ENCODE data around the gene DENND4A. TPM values are rescaled to one million over a fixed set of nuclear protein-coding genes. Genes with fewer than 3 reads are reported as not detected.

DENND4A gene
- total and polyA plus RNA-seq, 9 of the 15 experiments (the other 6 are each of a cell fraction or from before 2014, with no cell fraction given), result 6.8 to 32.3 (median 19.9) TPM

DNA sequence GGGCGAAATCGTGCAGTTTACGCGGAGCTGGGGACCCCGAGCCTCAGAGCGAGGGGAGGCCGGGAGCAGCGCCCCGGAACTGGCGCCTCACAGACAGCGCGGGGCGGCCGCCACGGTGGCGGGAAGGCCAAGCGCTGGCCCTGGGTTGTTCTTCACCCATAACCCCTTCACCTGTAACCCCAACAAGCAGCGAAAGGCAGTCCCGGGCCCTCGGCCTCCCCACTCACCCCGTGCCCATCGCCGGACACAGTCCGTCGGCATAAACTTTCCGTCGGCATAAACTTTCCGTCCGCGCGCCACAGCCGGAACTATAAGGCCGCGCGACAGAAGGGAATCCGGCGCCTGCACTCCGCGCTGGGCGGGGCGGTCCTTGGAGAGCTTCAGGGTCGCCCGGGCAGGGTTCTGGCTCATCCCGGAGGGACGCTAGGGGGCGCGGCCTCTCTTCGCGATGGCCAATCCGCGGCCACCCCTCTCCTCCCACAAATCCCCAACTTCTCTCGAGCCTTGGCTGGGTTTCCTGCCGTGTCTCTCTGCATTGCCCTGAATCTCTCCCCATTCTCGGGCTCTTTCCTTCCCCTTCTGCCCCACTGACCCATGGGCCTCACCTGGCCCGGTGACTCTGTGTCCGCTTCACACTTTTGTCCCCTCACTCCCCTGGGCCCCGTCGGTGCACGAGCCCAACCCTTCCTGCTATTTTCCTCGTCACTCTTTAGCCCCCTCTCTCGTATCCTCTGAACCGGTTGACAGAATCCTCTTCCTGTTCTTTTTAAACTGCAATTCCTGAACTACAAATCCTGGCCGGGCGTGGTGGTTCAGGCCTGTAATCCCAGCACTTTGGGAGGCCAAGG, 181.0 kb downstream of the DENND4A start, which contains the start of gene INTS14 (continued):
- TF ChIP-seq SNIP1 (IDR thresholded peaks at IDR 0.05; ENCODE audit: low read depth), result no peak
- TF ChIP-seq HNRNPLL (IDR thresholded peaks at IDR 0.05; ENCODE audit: low read depth, low read length, poor library complexity, severe bottlenecking), result peak; percentile 31
- TF ChIP-seq NCOR1 (IDR thresholded peaks at IDR 0.05), result peak; percentile 72
- TF ChIP-seq DMBX1 (CRISPR knock-in tag; IDR thresholded peaks at IDR 0.05; ENCODE audit: borderline replicate concordance), result 0 out of 2 replicates have a peak, but pooled peaks have one; percentile 49
- TF ChIP-seq, protein P1, sequence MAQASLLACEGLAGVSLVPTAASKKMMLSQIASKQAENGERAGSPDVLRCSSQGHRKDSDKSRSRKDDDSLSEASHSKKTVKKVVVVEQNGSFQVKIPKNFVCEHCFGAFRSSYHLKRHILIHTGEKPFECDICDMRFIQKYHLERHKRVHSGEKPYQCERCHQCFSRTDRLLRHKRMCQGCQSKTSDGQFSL (CRISPR knock-in tag; IDR thresholded peaks at IDR 0.05), result no peak
- TF ChIP-seq, protein P1 (tag; IDR thresholded peaks at IDR 0.05), result no peak
- no peak for TF ChIP-seq ZNF668 (CRISPR knock-in tag; IDR thresholded peaks at IDR 0.05)
- no peak for TF ChIP-seq ZNF134 (CRISPR knock-in tag; conservative IDR thresholded peaks at IDR 0.05)
- TF ChIP-seq BRD9 (IDR thresholded peaks at IDR 0.05; ENCODE audit: low read depth, partially characterized antibody), result peak; percentile 94
- TF ChIP-seq ZFX (CRISPR knock-in tag; IDR thresholded peaks at IDR 0.05), result peak; percentile 98
- TF ChIP-seq, protein P2, sequence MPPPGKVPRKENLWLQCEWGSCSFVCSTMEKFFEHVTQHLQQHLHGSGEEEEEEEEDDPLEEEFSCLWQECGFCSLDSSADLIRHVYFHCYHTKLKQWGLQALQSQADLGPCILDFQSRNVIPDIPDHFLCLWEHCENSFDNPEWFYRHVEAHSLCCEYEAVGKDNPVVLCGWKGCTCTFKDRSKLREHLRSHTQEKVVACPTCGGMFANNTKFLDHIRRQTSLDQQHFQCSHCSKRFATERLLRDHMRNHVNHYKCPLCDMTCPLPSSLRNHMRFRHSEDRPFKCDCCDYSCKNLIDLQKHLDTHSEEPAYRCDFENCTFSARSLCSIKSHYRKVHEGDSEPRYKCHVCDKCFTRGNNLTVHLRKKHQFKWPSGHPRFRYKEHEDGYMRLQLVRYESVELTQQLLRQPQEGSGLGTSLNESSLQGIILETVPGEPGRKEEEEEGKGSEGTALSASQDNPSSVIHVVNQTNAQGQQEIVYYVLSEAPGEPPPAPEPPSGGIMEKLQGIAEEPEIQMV (tag; conservative IDR thresholded peaks at IDR 0.05; ENCODE audit: low read depth), result no peak
- TF ChIP-seq, protein P3, sequence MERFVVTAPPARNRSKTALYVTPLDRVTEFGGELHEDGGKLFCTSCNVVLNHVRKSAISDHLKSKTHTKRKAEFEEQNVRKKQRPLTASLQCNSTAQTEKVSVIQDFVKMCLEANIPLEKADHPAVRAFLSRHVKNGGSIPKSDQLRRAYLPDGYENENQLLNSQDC (CRISPR knock-in tag; IDR thresholded peaks at IDR 0.05), result 0 out of 2 replicates have a peak, but pooled peaks have one; percentile 14
- TF ChIP-seq PHF21A (IDR thresholded peaks at IDR 0.05; ENCODE audit: borderline replicate concordance, low read depth), result peak; percentile 86
- TF ChIP-seq THRAP3 (IDR thresholded peaks at IDR 0.05; ENCODE audit: borderline replicate concordance), result peak; percentile 58; the same call in 1 of the 2 replicates
- TF ChIP-seq ILF3 (IDR thresholded peaks at IDR 0.05; ENCODE audit: borderline replicate concordance), result peak; percentile 31; the same call in 1 of the 2 replicates
- peak; percentile 87 for TF ChIP-seq TOE1 (IDR thresholded peaks at IDR 0.05; ENCODE audit: borderline replicate concordance)
- TF ChIP-seq TOE1 (CRISPR knock-in tag; IDR thresholded peaks at IDR 0.05; ENCODE audit: borderline replicate concordance, low read depth), result 0 out of 2 replicates have a peak, but pooled peaks have one; percentile 46
- TF ChIP-seq, protein P4, sequence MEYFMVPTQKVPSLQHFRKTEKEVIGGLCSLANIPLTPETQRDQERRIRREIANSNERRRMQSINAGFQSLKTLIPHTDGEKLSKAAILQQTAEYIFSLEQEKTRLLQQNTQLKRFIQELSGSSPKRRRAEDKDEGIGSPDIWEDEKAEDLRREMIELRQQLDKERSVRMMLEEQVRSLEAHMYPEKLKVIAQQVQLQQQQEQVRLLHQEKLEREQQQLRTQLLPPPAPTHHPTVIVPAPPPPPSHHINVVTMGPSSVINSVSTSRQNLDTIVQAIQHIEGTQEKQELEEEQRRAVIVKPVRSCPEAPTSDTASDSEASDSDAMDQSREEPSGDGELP (CRISPR knock-in tag; IDR thresholded peaks at IDR 0.05; ENCODE audit: borderline replicate concordance), result peak; percentile 86
- TF ChIP-seq E2F3 (CRISPR knock-in tag; IDR thresholded peaks at IDR 0.05), result peak; percentile 65; the same call in 1 of the 2 replicates
- TF ChIP-seq KLF16 (IDR thresholded peaks at IDR 0.05), result peak; percentile 19
- no peak for TF ChIP-seq NR2F6 (CRISPR knock-in tag; IDR thresholded peaks at IDR 0.05)
- peak; percentile 96 for TF ChIP-seq HMGN3 (IDR thresholded peaks at IDR 0.05; ENCODE audit: borderline replicate concordance, extremely low read depth, insufficient read length, low read depth, low read length)
- TF ChIP-seq BHLHE40 (IDR thresholded peaks at IDR 0.05; ENCODE audit: low read length), result no peak; the same call in 1 of the 2 replicates
- peak; percentile 91 for TF ChIP-seq CXXC5 (CRISPR knock-in tag; IDR thresholded peaks at IDR 0.05)
- TF ChIP-seq PRPF4 (IDR thresholded peaks at IDR 0.05; ENCODE audit: insufficient read depth, low read depth, low read length, poor library complexity, severe bottlenecking), result no peak
